Mesothelial cell of epicardium (in vitro differentiated cells): ENCODE results near the gene CHIT1. TPM values are rescaled to one million over a fixed set of nuclear protein-coding genes. Genes with fewer than 3 reads are reported as not detected.

Experiments
- DNase-seq, 2 experiments: peaks; one replicate each; pipeline ENCODE4 v3.0.0; 2021; ENCODE audit warnings: low spot score in 2 of 2; ENCODE audit not compliant: unreplicated experiment in 2 of 2
- H3K27ac Mint-ChIP-seq: 2 replicates; pipeline ENCODE4 v1.8.0; 2021; ENCODE audit warnings: mixed read lengths
- H3K27me3 Mint-ChIP-seq: 2 replicates; pipeline ENCODE4 v1.8.0; 2021; ENCODE audit warnings: low read depth, mixed read lengths
- H3K36me3 Mint-ChIP-seq: 2 replicates; pipeline ENCODE4 v1.8.0; 2021; ENCODE audit warnings: mixed read lengths
- H3K4me1 Mint-ChIP-seq: 2 replicates; pipeline ENCODE4 v1.8.0; 2021; ENCODE audit warnings: mixed read lengths
- H3K4me3 Mint-ChIP-seq: 2 replicates; pipeline ENCODE4 v1.8.0; 2021; ENCODE audit warnings: mild to moderate bottlenecking, moderate library complexity, mixed read lengths
- H3K9me3 Mint-ChIP-seq: 2 replicates; pipeline ENCODE4 v1.8.0; 2021; ENCODE audit warnings: mixed read lengths
- total RNA-seq: library from RNA; stranded (reverse); gene quantifications from 3 replicates; pipeline ENCODE4 v1.2.1, GENCODE V29; 2021
- TF ChIP-seq, protein P1 (sequence below): fragments of 200-600 bp; sonication (generic); IDR thresholded peaks from one replicate; pipeline ENCODE4 v1.5.0; 2021; ENCODE audit warnings: antibody characterized with exemption; ENCODE audit not compliant: unreplicated experiment

CHIT1 gene
- total RNA-seq, 1 donor from 2014 or later, result 0.13 TPM

DNA sequence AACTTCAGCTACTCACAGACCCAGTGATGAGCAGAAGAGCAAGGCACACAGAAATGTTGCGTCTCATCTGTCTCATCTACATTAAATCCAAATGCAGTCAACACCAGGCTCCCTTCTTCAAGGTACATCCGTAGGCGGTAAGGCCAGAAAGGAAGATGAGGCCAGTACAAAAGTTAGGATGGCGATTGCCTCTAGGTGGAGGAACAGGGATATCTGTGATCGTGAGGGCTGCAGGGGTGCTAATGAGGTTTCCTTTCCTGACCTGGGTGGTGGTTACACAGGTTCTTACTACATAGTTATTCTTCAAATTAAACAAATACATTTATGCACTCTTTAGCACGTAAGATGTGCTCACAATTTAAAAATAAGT is 52.5 kb downstream of the CHIT1 start:
- TF ChIP-seq, protein P1, sequence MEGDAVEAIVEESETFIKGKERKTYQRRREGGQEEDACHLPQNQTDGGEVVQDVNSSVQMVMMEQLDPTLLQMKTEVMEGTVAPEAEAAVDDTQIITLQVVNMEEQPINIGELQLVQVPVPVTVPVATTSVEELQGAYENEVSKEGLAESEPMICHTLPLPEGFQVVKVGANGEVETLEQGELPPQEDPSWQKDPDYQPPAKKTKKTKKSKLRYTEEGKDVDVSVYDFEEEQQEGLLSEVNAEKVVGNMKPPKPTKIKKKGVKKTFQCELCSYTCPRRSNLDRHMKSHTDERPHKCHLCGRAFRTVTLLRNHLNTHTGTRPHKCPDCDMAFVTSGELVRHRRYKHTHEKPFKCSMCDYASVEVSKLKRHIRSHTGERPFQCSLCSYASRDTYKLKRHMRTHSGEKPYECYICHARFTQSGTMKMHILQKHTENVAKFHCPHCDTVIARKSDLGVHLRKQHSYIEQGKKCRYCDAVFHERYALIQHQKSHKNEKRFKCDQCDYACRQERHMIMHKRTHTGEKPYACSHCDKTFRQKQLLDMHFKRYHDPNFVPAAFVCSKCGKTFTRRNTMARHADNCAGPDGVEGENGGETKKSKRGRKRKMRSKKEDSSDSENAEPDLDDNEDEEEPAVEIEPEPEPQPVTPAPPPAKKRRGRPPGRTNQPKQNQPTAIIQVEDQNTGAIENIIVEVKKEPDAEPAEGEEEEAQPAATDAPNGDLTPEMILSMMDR, result no peak
- peaks cover 1% of the 10 kb centered on the region for H3K27me3 Mint-ChIP-seq
- no peaks in the 10 kb centered on the region for H3K36me3 Mint-ChIP-seq
- peaks cover 11% of the 10 kb centered on the region for H3K4me1 Mint-ChIP-seq
- DNase-seq, result no peak
- no peak overlapping the region for H3K4me3 Mint-ChIP-seq
- H3K27ac Mint-ChIP-seq, result no peak overlapping the region
- no peaks in the 10 kb centered on the region for H3K9me3 Mint-ChIP-seq

DNA sequence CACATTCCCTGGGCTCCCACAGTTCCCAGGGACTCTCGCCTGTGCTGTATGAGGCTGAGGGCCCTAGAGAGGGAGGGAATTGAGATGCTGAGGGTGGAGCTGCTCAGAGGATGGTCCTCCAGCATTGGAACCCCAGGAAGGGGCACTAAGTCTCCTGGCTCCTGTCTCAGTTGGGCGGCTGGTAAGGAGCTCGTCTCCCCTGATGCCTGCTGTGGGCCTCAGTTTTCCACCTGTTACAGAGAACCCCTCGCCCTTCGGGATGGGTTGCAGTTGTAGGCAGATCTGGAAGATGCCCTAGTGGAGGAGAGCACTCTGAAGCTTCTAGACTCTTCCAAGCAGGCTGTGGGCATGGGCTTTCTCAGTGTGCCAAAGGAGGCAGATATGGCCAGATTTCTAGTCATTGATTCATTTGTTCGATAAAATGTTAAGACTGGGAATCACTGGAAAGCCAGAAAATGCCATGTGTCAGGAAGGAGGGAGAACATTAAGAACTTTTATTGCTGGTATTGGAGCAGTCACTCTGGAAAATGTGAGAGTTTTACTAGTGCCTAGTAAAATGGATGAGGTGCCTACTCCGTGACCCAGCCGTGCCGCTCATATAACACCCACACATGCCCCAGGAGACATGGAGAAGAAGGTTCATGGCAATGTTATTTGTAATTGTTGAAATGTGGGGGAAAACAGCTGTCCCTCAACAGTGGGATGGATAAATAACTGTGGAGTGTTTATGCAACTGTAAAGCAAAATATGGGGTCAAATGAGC is 53.0 kb downstream of the CHIT1 start:
- Mint-ChIP-seq H3K27me3 (peaks cover 1% of the 10 kb centered on the region), H3K9me3 (no peaks in the 10 kb centered on the region), H3K27ac (no peak overlapping the region), H3K36me3 (no peaks in the 10 kb centered on the region), H3K4me3 (no peak overlapping the region), H3K4me1 (peaks cover 11% of the 10 kb centered on the region)
- no peak for DNase-seq
- TF ChIP-seq, protein P1, result no peak

DNA sequence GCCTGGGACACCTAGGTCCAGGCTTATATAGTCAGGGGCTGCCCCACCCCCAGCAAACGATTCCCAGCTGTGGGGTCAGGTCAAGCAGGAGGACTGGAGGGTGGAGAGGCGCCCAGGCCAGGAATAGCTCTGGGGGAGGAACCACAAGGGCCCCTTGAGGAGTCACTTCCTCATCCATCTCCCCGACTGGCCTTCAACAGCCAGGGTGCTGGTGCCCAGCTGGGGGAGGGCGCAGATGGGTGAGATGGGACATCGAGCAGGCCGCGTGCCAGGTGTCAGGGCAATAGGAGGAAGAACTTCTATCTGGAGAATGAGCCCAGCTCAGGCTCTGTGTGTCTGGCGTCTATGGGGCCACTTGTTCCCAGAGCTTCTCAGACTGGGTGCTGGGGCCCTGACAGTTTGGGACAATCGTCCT is 53.6 kb downstream of the CHIT1 start:
- TF ChIP-seq, protein P1, result no peak
- H3K4me1 Mint-ChIP-seq, result peaks cover 11% of the 10 kb centered on the region
- H3K9me3 Mint-ChIP-seq, result no peaks in the 10 kb centered on the region
- peaks cover 1% of the 10 kb centered on the region for H3K27me3 Mint-ChIP-seq
- no peak overlapping the region for H3K4me3 Mint-ChIP-seq
- no peak for DNase-seq
- H3K27ac Mint-ChIP-seq, result no peak overlapping the region
- H3K36me3 Mint-ChIP-seq, result no peaks in the 10 kb centered on the region

DNA sequence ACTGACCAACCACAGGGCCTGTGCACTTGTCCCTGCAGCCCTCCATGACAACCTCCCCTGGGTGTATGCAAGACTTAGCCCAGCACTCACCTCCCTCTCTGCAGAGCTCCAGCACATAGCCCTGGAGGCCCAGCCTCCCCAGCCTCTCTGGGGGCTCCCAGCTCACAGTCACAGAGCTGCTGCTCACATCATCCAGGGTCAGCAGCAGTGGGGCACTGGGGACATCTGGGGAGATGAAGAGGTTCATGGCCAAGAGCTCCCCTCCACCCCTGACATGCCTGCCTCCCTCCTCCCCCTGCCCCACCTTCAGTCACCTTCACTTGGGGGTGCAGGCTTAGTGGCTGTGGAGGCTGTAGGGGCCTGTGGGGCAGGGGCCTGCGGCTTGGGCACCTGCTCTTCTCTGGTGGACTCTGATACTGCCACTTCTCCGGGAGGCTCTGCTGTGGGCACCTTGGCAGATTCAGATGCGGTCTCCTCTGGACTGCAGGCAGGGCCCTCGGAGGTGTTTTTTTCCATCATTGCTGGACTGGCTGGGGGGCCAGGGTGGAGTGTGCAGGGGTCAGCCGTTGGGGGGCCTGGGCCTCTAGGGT is 54.1 kb downstream of the CHIT1 start, which contains the start of gene MYBPH:
MYBPH (minus strand) TSS at position 590 of the 590 bp plus-strand sequence; CDS start at position 519, 71 bp downstream.
- H3K27me3 Mint-ChIP-seq, result peaks cover 1% of the 10 kb centered on the region
- H3K36me3 Mint-ChIP-seq, result no peaks in the 10 kb centered on the region
- H3K4me3 Mint-ChIP-seq, result no peak within 1 kb of the TSS
- no peaks in the 10 kb centered on the region for H3K9me3 Mint-ChIP-seq
- peaks cover 11% of the 10 kb centered on the region for H3K4me1 Mint-ChIP-seq
- DNase-seq, result no peak
- no peak within 1 kb of the TSS for H3K27ac Mint-ChIP-seq
- TF ChIP-seq, protein P1, result no peak

DNA sequence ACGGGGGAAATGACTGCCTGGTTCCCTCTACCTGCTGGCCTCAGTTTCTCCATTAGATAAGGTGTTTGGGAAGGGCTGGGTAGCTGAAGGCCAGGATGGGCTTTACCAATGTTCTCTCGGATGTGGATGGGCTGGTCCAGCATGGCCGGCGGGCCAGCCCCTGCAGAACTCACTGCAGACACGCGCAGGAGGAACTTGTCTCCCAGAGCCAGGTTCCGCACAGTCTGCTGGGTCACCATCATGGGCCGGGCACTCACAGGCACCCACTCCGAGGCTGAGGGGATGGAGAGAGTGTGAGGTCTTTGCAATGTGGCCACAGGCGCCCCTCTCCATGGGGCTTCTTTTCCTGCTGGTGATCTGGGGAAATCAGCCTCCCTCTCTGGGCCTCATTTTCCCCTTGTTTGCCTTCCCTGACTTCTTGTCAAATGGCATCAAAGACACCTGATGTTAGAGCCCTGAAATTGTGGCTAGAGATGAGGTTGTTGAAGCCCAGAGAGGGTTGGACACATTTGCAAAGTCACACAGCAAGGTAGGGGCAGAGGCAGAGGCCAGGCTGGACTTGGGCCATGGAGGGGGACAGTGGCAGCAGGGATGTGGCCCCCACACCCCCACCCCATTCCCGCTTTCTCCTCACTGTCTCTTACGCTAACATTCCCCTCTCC is 55.0 kb downstream of the CHIT1 start:
- DNase-seq, result no peak
- no peak overlapping the region for H3K27ac Mint-ChIP-seq
- H3K9me3 Mint-ChIP-seq, result no peaks in the 10 kb centered on the region
- H3K27me3 Mint-ChIP-seq, result peaks cover 1% of the 10 kb centered on the region
- no peak overlapping the region for H3K4me3 Mint-ChIP-seq
- TF ChIP-seq, protein P1, result no peak
- H3K36me3 Mint-ChIP-seq, result no peaks in the 10 kb centered on the region
- H3K4me1 Mint-ChIP-seq, result peaks cover 11% of the 10 kb centered on the region
